Measurements from ENCODE around the gene MGARP.

- TF ChIP-seq CTCF (IDR thresholded peaks at IDR 0.05; ENCODE audit: insufficient read depth, low read length, poor library complexity, severe bottlenecking), result no peak
- TF ChIP-seq EZH2phosphoT487 (conservative IDR thresholded peaks at IDR 0.05; ENCODE audit: low read length), result no peak
These were observed 35.2 kb upstream of the MGARP start for GRCh38 chr4:139315221-139315675.

Data from SU-DHL-6 (cell line).